Naive thymus-derived CD8-positive, alpha-beta T cell (primary cell): ENCODE data around the gene TIRAP. TPM values are rescaled to one million over a fixed set of nuclear protein-coding genes. Genes with fewer than 3 reads are reported as not detected.
A peak's percentile ranks its signal among the peaks of the same experiment; 100 is the strongest.

Experiments
- ATAC-seq, 2 donors: fragments of 150-1000 bp; cut with Tn5 transposase in 1 of 2; sonication (Bioruptor Pico), chemical (Tn5 transposase) in 1 of 2; 1 replicate in 1 of 2; 2 replicates in 1 of 2; pipeline ENCODE4 v1.10.0; 2021; ENCODE audit warnings: mild to moderate bottlenecking in 2 of 2, moderate library complexity in 2 of 2
- POLR2A ChIA-PET: fragments of 350-600 bp; sonication (Branson Sonifier 250); formaldehyde crosslinking; loops from one replicate; lab custom pipeline; 2021; ENCODE audit warnings: antibody characterized with exemption; lab: Charles Lee
- DNase-seq, 10 donors: peaks; one replicate each; pipeline versions ENCODE4 v3.0.0 to v3.0.0-alpha.2; 2020 to 2022
- H3K27ac Mint-ChIP-seq, 10 donors: one replicate each; pipeline ENCODE4 v1.8.0; 2020 to 2022; ENCODE audit warnings: mild to moderate bottlenecking in 10 of 10, mixed read lengths in 10 of 10, moderate library complexity in 4 of 10, inconsistent platforms in 1 of 10
- H3K27me3 Mint-ChIP-seq, 5 donors: one replicate each; pipeline ENCODE4 v1.8.0; 2021 to 2022; ENCODE audit warnings: mixed read lengths in 5 of 5
- H3K36me3 Mint-ChIP-seq, 3 donors: one replicate each; pipeline ENCODE4 v1.8.0; 2020 to 2022; ENCODE audit warnings: mixed read lengths in 3 of 3, mild to moderate bottlenecking in 2 of 3, inconsistent platforms in 1 of 3
- H3K4me1 Mint-ChIP-seq, 4 donors: one replicate each; pipeline ENCODE4 v1.8.0; 2021 to 2022; ENCODE audit warnings: mixed read lengths in 4 of 4
- H3K4me3 Mint-ChIP-seq, 10 donors: one replicate each; pipeline ENCODE4 v1.8.0; 2020 to 2022; ENCODE audit warnings: mild to moderate bottlenecking in 10 of 10, mixed read lengths in 10 of 10, moderate library complexity in 6 of 10, inconsistent platforms in 1 of 10
- H3K9me3 Mint-ChIP-seq, 9 donors: one replicate each; pipeline ENCODE4 v1.8.0; 2020 to 2022; ENCODE audit warnings: mixed read lengths in 9 of 9, mild to moderate bottlenecking in 3 of 9, inconsistent platforms in 1 of 9, moderate library complexity in 1 of 9
- polyA plus RNA-seq, 3 donors: library from polyadenylated mRNA; unstranded; fragments of 300-500 nt; fragmentation: Illumina TruSeq; gene quantifications; one replicate each; pipeline ENCODE4 v1.2.3, GENCODE V29; 2021
- total RNA-seq, 8 experiments: library from RNA in 2 of 8; stranded (reverse) in 2 of 8; gene quantifications; one replicate each; pipeline ENCODE4 v1.2.3 and lab custom pipeline; 2021 to 2026

The TIRAP gene
- total and polyA plus RNA-seq, 5 experiments from 2014 or later: 7.4 to 22.1 (median 11.6) TPM

DNA sequence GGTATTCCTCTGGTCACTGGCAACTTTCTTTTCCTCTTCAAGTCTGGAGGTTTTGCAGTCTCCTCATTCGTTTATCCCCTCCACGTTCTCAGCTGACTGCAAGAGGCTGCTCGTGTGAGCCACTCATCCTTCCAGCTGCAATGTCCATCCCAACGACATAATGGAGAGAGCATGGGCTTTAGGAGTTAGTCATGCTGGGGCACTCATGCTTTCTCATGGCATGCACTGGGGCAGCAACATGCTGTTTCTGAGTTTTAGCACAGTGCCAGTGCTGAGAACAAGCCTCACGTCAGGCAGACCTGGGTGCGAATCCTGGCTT, 28.1 kb downstream of the TIRAP start:
- peaks cover 8 to 65% (median 15%) of the 10 kb centered on the region in 3 donors for H3K36me3 Mint-ChIP-seq

DNA sequence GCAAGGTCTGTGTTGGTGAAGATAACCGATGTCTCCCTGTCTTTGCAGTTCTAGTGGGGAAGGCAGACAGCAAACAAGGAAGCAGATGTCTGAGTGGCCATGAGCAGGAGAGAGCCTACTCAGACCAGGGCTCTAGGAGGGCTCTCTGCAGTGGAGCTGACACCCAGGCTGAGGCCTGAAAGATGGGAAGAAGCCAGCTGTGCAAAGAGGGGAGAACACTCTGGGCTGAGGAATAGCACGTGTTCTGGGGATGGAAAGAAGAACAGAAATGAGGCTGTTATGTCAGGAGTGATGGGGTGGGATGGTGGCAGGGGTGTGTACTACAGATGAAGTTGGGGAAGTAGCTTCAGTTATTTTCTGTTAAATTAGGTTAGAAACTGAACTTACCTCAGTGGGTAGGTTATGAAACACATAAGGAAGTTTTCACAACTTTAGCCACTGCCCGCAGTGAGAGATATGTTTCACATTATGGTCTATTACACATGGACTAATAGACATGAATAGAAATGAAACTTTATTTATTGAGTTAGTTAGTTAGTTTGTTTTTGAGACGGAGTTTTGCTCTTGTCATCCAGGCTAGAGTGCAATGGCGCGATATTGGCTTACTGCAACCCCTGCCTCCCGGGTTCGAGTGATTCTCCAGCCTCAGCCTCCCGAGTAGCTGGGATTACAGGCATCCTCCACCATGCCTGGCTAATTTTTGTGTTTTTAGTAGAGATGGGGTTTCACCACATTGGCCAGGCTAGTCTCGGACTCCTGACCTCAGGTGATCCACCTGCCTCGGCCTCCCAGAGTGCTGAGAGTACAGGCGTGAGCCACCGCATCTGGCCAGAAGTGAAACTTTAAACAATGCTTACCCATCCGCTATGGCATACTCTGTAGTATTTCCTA, 28.8 kb downstream of the TIRAP start:
- H3K4me1 Mint-ChIP-seq: peaks cover 19 to 47% (median 34%) of the 10 kb centered on the region in 4 donors
- no peak for DNase-seq
- peak overlapping the region in 3 of 10 donors; percentile 9 to 62 (median 55) for H3K27ac Mint-ChIP-seq
- no peak for ATAC-seq
- H3K27me3 Mint-ChIP-seq: no peaks in the 10 kb centered on the region
- H3K36me3 Mint-ChIP-seq: peaks cover 14 to 67% (median 21%) of the 10 kb centered on the region in 3 donors
- POLR2A ChIA-PET: interaction anchor here (0.9 kb wide), 1 partner anchor 8 kb away, joined by 3 read pairs; the partner anchor contains the start of gene DCPS
- H3K4me3 Mint-ChIP-seq: peak overlapping the region in 1 of 10 donors; percentile 52
- peaks cover 0 to 7% (median 3%) of the 10 kb centered on the region in 9 donors for H3K9me3 Mint-ChIP-seq

More for the DNA sequence above, 28.1 kb downstream of the TIRAP start:
- Mint-ChIP-seq H3K9me3 (peaks cover 0 to under 1% (median 0%) of the 10 kb centered on the region in 9 donors), H3K4me1 (peaks cover 19 to 47% (median 32%) of the 10 kb centered on the region in 4 donors), H3K4me3 (peak overlapping the region in 1 of 10 donors; percentile 52), H3K27me3 (no peaks in the 10 kb centered on the region), H3K27ac (peak overlapping the region in 3 of 10 donors; percentile 20 to 55 (median 45))
- POLR2A ChIA-PET: interaction anchor here (0.8 kb wide), 1 partner anchor 8 kb away, joined by 3 read pairs; no protein-coding TSS in a partner anchor
- ATAC-seq (no peak), DNase-seq (no peak)

DNA sequence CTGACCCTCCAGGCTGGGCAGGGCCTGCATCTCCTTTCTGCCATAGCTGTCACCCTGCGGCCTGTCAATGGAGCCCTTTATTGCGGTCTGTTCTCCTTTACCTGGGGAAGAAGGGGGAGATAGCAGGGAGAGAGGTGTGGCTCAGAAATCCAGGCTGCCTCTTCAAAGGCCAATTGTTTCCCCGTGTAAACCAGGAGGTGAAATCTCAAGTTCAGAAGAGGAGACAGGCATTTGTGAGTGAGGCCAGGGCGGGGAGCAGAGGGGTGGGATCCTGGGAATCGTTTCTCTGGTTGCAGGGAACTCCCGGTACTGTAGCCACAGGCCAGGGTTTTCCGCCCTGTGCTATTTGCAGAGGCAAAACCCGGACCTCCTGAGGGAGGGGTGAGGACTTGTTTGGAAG, 30.1 kb downstream of the TIRAP start:
- H3K36me3 Mint-ChIP-seq: peaks cover 19 to 69% (median 21%) of the 10 kb centered on the region in 3 donors
- POLR2A ChIA-PET: interaction anchor here (0.8 to 0.9 kb wide), 2 partner anchors 9 to 31 kb away, joined by 3 read pairs; partner anchors contain the start of gene DCPS
- H3K9me3 Mint-ChIP-seq: peaks cover 0 to 12% (median 4%) of the 10 kb centered on the region in 9 donors
- H3K4me1 Mint-ChIP-seq: peaks cover 23 to 48% (median 35%) of the 10 kb centered on the region in 4 donors
- no peak overlapping the region for H3K4me3 Mint-ChIP-seq
- DNase-seq: no peak
- no peak for ATAC-seq
- H3K27ac Mint-ChIP-seq: peak overlapping the region in 5 of 10 donors; percentile 18 to 80 (median 69)
- no peaks in the 10 kb centered on the region for H3K27me3 Mint-ChIP-seq

DNA sequence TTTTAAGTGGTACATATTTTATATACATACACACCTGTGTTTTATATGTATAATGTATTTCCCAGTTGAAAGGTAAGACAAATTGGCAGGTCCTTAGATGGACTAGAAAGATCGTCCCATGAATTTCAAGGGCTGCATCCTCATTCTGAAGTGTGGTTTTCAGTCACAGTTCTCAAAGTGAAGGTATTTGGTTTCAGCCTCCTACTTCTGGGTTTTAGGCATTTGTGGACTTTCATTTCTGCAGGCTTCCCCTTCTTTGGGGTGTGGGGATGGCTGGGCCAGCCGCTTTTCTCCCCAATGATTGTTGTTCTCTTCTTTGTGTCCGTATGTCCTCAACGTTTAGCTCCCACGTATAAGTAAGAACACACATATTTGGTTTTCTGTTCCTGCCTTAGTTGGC, 30.9 kb downstream of the TIRAP start:
- no peak for DNase-seq
- no peaks in the 10 kb centered on the region for H3K27me3 Mint-ChIP-seq
- peaks cover 30 to 52% (median 41%) of the 10 kb centered on the region in 4 donors for H3K4me1 Mint-ChIP-seq
- peaks cover 19 to 62% (median 21%) of the 10 kb centered on the region in 3 donors for H3K36me3 Mint-ChIP-seq
- POLR2A ChIA-PET: no interaction called here
- no peak for ATAC-seq
- peaks cover 0 to 12% (median 4%) of the 10 kb centered on the region in 9 donors for H3K9me3 Mint-ChIP-seq
- no peak overlapping the region for H3K4me3 Mint-ChIP-seq
- peak overlapping the region in 1 of 10 donors; percentile 82 for H3K27ac Mint-ChIP-seq

DNA sequence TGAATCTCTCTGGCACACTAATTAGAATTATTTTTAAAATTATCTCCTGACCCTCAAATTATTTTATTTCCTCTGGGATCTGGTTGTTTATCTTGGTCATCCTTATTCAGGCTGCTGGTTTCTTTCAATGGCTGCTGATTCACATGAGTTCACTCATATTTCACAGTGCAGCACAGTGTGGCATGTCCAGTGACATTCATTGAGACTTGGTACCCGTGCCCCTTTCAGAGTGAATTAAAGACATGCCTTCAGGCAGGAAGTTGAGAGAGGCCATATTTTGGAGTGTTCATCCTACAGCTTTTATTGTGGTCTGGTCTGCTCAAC, 34.5 kb downstream of the TIRAP start:
- H3K27ac Mint-ChIP-seq: peak overlapping the region; percentile 62 to 94 (median 89)
- H3K9me3 Mint-ChIP-seq: peaks cover 0 to 12% (median 4%) of the 10 kb centered on the region in 9 donors
- no peaks in the 10 kb centered on the region for H3K27me3 Mint-ChIP-seq
- peaks cover 35 to 58% (median 39%) of the 10 kb centered on the region in 4 donors for H3K4me1 Mint-ChIP-seq
- POLR2A ChIA-PET: interaction anchor here (1.0 to 2.5 kb wide), 3 partner anchors 13 to 35 kb away, joined by 3 to 11 read pairs (median 5); partner anchors contain the start of genes DCPS and TIRAP
- H3K4me3 Mint-ChIP-seq: peak overlapping the region; percentile 48 to 84 (median 70)
- no peak for ATAC-seq
- no peak for DNase-seq
- peaks cover 19 to 52% (median 20%) of the 10 kb centered on the region in 3 donors for H3K36me3 Mint-ChIP-seq

DNA sequence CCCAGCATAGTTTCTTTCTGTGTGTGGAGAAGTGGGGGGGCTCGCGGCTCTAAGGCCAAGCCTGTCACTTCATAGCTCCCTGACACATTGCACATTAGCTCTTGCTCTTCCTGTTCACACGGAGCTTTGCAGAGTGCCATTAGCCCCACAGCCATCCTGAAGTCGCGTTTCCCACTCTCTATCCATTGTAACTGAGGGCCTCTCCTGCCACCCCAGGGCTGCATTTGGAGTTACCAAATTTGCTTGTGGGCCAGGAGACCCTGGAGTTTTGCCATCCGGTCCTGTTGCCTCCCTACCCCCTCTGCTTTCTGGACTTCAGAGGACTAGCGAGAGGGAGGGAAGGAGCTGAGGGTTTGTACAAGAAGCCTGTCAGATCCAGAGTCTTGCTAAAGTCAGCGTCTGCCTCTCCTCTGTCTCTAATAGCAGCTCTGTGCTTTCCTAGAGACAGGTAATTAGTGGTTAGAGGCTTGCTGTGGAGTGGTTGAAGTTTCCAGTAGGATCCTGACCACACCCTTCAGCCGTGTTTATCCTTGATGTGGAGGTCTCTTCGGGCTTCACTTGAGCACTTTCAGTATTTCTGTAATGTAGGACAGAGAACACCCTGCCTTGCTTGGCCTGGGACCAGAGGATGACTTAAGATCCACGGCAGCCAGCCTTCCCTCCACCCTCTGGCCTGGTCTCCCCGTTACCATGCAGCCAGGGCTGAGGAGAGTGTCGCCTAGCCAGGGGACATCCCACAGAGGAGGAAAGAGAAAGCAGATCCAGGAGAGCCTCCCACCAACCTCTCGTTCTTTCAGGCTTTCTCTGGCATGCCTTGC, 35.1 kb downstream of the TIRAP start:
- ATAC-seq (peak; percentile 64 to 72), DNase-seq (peak in 5 of 10 donors; percentile 25 to 43 (median 35))
- peak overlapping the region; percentile 62 to 94 (median 89) for H3K27ac Mint-ChIP-seq
- H3K36me3 Mint-ChIP-seq: peaks cover 18 to 47% (median 19%) of the 10 kb centered on the region in 3 donors
- H3K4me3 Mint-ChIP-seq: peak overlapping the region; percentile 48 to 84 (median 70)
- POLR2A ChIA-PET: interaction anchor here (1.0 to 2.5 kb wide), 3 partner anchors 14 to 36 kb away, joined by 3 to 11 read pairs (median 5); partner anchors contain the start of genes DCPS and TIRAP
- no peaks in the 10 kb centered on the region for H3K27me3 Mint-ChIP-seq
- peaks cover 0 to 12% (median 4%) of the 10 kb centered on the region in 9 donors for H3K9me3 Mint-ChIP-seq
- peaks cover 33 to 58% (median 38%) of the 10 kb centered on the region in 4 donors for H3K4me1 Mint-ChIP-seq

DNA sequence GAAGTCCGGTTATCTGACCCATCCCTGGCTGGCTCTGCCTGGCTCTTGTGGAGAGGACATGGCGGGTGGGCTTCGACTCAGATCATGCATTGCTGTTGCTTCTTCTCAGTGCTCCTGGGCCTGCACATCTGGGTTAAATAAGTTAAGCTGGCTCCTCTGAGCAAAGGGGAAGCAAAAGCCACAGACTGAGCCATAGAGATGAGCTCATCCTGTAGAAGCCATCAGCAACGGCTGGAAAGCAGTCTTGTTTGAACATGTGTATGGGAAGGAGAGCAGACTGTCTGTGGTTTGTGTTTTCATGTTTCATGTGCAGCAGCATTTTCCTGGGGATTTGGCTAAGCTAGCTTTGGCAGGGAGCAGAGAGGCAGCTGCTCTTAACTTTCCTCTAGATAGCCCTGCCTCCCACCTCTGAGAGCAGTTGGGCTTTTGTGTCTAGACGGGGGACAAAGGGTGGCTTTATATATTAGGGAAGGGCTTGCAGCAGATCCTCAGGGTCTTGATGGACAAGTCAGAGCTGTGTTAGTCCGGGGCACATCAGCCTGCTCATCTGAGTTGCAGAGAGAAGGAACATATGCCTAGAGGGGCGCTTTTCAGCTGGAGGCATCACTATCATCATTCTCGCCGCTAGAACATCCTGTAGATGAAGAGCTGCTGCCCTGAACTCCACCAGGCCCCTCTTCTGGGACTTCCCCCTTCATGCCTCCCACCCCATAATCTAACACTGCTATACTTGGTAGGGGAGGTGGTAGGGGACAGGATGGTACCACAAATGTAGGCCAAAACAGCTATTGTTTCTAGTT, 35.9 kb downstream of the TIRAP start:
- H3K9me3 Mint-ChIP-seq: peaks cover 0 to 12% (median 4%) of the 10 kb centered on the region in 9 donors
- H3K4me3 Mint-ChIP-seq: peak overlapping the region; percentile 48 to 84 (median 70)
- POLR2A ChIA-PET: interaction anchor here (1.0 to 2.5 kb wide), 4 partner anchors 8 to 50 kb away, joined by 3 to 11 read pairs (median 5); partner anchors contain the start of genes FOXRED1, SRPRA and TIRAP
- H3K27me3 Mint-ChIP-seq: no peaks in the 10 kb centered on the region
- H3K27ac Mint-ChIP-seq: peak overlapping the region; percentile 62 to 94 (median 89)
- H3K36me3 Mint-ChIP-seq: peaks cover 18 to 50% (median 19%) of the 10 kb centered on the region in 3 donors
- peak; percentile 76 to 77 for ATAC-seq
- H3K4me1 Mint-ChIP-seq: peaks cover 33 to 54% (median 38%) of the 10 kb centered on the region in 4 donors
- peak in 3 of 10 donors; percentile 24 to 37 (median 30) for DNase-seq

DNA sequence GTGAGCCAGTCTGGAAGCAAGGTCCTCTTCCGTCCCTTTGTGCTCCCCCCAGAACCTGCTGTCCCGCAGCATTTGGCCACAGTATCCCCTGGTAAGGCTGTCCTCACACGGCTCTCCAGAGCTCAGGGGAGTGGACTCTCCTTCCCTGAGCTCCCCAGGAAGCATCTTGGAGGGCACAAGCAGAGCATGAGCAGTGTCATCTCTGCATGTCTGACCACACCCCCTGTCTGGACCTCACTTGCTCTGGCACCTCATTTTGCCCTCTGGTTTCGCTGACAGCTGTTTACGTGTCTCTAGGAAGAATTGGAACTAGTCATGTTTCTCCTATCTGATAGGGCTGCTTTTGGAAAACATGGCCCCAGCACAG, 36.5 kb downstream of the TIRAP start:
- H3K4me3 Mint-ChIP-seq: peak overlapping the region; percentile 42 to 84 (median 62)
- peaks cover 14 to 45% (median 14%) of the 10 kb centered on the region in 3 donors for H3K36me3 Mint-ChIP-seq
- DNase-seq: no peak
- POLR2A ChIA-PET: interaction anchor here (0.6 to 2.5 kb wide), 5 partner anchors 9 to 138 kb away, joined by 3 to 11 read pairs (median 5); partner anchors contain the start of genes FOXRED1, SRPRA and TIRAP
- peaks cover 0 to 12% (median 4%) of the 10 kb centered on the region in 9 donors for H3K9me3 Mint-ChIP-seq
- H3K27ac Mint-ChIP-seq: peak overlapping the region; percentile 62 to 94 (median 89)
- H3K27me3 Mint-ChIP-seq: no peaks in the 10 kb centered on the region
- H3K4me1 Mint-ChIP-seq: peaks cover 30 to 50% (median 38%) of the 10 kb centered on the region in 4 donors
- ATAC-seq: no peak

DNA sequence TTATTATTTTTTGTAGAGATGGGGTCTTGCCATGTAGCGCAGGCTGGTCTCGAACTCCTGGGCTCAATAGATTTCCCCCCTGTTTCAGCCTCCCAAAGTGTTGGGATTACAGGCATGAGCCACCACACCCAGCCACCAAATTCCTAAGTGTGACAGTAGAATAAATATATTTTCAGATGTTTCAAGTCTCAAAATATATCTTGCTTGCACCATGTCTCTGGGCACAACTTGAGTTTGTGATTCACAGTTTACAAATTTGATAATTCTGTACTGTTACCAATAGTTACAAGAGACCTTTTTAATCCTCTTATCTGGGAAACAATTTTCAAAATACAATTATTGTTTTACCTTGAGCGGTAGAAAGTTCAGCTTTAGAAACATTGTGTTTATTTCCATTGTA, 40.1 kb downstream of the TIRAP start:
- no peak overlapping the region for H3K27ac Mint-ChIP-seq
- no peak overlapping the region for H3K4me3 Mint-ChIP-seq
- ATAC-seq: no peak
- POLR2A ChIA-PET: no interaction called here
- peaks cover 34 to 42% (median 38%) of the 10 kb centered on the region in 4 donors for H3K4me1 Mint-ChIP-seq
- no peak for DNase-seq
- no peaks in the 10 kb centered on the region for H3K9me3 Mint-ChIP-seq
- peaks cover 0 to 48% (median 2%) of the 10 kb centered on the region in 3 donors for H3K36me3 Mint-ChIP-seq
- H3K27me3 Mint-ChIP-seq: no peaks in the 10 kb centered on the region

DNA sequence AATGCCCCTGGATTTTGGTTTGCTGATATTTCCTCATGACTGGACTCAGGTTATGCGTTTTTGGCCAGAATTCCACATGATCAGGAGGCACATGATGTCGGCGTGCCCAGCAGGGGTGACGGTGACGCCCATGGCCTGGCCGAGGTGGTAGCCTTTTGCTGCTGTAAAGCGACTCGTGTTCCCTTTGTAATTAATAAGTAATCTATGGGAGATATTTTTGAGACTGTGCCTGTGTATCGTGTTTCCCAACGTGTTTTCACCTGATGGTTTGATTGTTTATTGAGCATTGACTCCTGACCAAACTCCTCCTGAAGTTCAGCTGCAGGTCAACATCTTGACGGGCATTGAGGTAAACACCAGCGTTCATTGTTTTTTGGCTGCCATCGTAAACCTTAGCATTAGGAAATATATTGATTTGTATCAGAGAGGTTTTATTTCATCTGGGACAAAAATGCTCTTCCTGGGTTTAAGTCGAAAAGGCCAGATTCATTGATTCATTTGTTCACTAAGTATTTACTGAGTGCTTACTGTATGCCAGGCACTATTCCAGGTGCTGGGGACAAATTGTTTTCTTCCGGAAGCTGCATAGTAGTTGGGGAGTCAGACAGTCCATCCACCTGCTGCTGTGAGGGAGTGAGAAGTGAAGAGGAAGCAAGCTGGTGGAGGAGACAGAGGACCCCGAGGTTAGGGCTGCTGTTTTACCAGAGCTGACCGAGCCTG, 44.5 kb downstream of the TIRAP start:
- H3K27ac Mint-ChIP-seq: peak overlapping the region in 4 of 10 donors; percentile 1 to 82 (median 45)
- POLR2A ChIA-PET: no interaction called here
- H3K4me1 Mint-ChIP-seq: peaks cover 16 to 33% (median 21%) of the 10 kb centered on the region in 4 donors
- no peaks in the 10 kb centered on the region for H3K27me3 Mint-ChIP-seq
- ATAC-seq (no peak), DNase-seq (no peak)
- H3K9me3 Mint-ChIP-seq: no peaks in the 10 kb centered on the region
- peaks cover 0 to 55% (median 8%) of the 10 kb centered on the region in 3 donors for H3K36me3 Mint-ChIP-seq
- no peak overlapping the region for H3K4me3 Mint-ChIP-seq

DNA sequence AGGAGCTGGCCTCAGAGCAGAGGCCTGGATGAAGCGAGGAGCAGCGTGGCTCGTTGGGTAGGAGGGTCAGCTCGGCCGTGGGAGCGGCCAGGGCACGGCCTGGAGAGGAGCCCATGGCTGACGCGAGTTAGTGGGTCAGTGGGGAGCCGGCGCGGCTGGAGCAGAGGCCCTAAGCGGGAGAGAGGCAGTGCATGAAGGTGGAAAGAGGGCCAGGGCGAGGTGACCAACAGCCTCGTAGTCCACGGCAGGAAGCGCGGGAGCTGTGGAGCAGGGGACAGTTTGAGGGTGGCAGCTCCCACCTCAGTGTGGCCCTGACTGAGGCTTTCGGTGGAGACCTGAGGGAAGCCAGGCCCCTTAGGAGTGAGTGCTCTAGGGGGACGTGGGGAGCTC, 45.1 kb downstream of the TIRAP start:
- Mint-ChIP-seq H3K27ac (peak overlapping the region in 3 of 10 donors; percentile 1 to 75 (median 32)), H3K4me3 (no peak overlapping the region), H3K4me1 (peaks cover 16 to 37% (median 21%) of the 10 kb centered on the region in 4 donors), H3K9me3 (no peaks in the 10 kb centered on the region), H3K36me3 (peaks cover 0 to 60% (median 11%) of the 10 kb centered on the region in 3 donors), H3K27me3 (no peaks in the 10 kb centered on the region)
- POLR2A ChIA-PET: no interaction called here
- no peak for DNase-seq
- ATAC-seq: no peak
